Measurements from ENCODE around the gene RUNX2. TPM values are rescaled to one million over a fixed set of nuclear protein-coding genes. Genes with fewer than 3 reads are reported as not detected.

Gene RUNX2
- total RNA-seq, 1 donor from 2014 or later = 0.52 TPM

GRCh38 chr6:45447716-45448115 is 119.6 kb downstream of the RUNX2 start:
- Histone ChIP-seq H3K4me1 (ENCODE audit: control insufficient read depth in 3 of 3, insufficient read depth in 3 of 3, low read length in 3 of 3) (peaks cover 9 to 20% (median 13%) of the 10 kb centered on the region in 3 donors), H3K27me3 (ENCODE audit: control insufficient read depth in 3 of 3, insufficient read depth in 3 of 3, low read length in 3 of 3) (peaks cover 0 to 3% (median 0%) of the 10 kb centered on the region in 3 donors), H3K4me3 (ENCODE audit: low read length in 3 of 3) (no peak overlapping the region), H3K27ac (ENCODE audit: low read depth, low read length) (no peak overlapping the region), H3K36me3 (ENCODE audit: control insufficient read depth in 3 of 3, insufficient read depth in 3 of 3, low read length in 3 of 3) (no peaks in the 10 kb centered on the region), H3K9me3 (ENCODE audit: control insufficient read depth in 3 of 3, low read length in 3 of 3) (no peaks in the 10 kb centered on the region), H3K9ac (ENCODE audit: low read depth in 1 of 3, low read length in 3 of 3) (no peak overlapping the region)

GRCh38 chr6:45448417-45449389 is 120.6 kb downstream of the RUNX2 start:
- Histone ChIP-seq H3K4me3 (ENCODE audit: low read length in 3 of 3) (no peak overlapping the region), H3K9ac (ENCODE audit: low read depth in 1 of 3, low read length in 3 of 3) (no peak overlapping the region), H3K27ac (ENCODE audit: low read depth, low read length) (no peak overlapping the region), H3K36me3 (ENCODE audit: control insufficient read depth in 3 of 3, insufficient read depth in 3 of 3, low read length in 3 of 3) (no peaks in the 10 kb centered on the region), H3K4me1 (ENCODE audit: control insufficient read depth in 3 of 3, insufficient read depth in 3 of 3, low read length in 3 of 3) (peaks cover 9 to 20% (median 13%) of the 10 kb centered on the region in 3 donors), H3K9me3 (ENCODE audit: control insufficient read depth in 3 of 3, low read length in 3 of 3) (no peaks in the 10 kb centered on the region), H3K27me3 (ENCODE audit: control insufficient read depth in 3 of 3, insufficient read depth in 3 of 3, low read length in 3 of 3) (peaks cover 0 to 3% (median 0%) of the 10 kb centered on the region in 3 donors)

GRCh38 chr6:45450132-45450531 is 122.0 kb downstream of the RUNX2 start:
- Histone ChIP-seq H3K4me3 (ENCODE audit: low read length in 3 of 3) (no peak overlapping the region), H3K27me3 (ENCODE audit: control insufficient read depth in 3 of 3, insufficient read depth in 3 of 3, low read length in 3 of 3) (peaks cover 0 to 3% (median 0%) of the 10 kb centered on the region in 3 donors), H3K27ac (ENCODE audit: low read depth, low read length) (no peak overlapping the region), H3K36me3 (ENCODE audit: control insufficient read depth in 3 of 3, insufficient read depth in 3 of 3, low read length in 3 of 3) (no peaks in the 10 kb centered on the region), H3K4me1 (ENCODE audit: control insufficient read depth in 3 of 3, insufficient read depth in 3 of 3, low read length in 3 of 3) (peaks cover 9 to 19% (median 13%) of the 10 kb centered on the region in 3 donors), H3K9ac (ENCODE audit: low read depth in 1 of 3, low read length in 3 of 3) (no peak overlapping the region), H3K9me3 (ENCODE audit: control insufficient read depth in 3 of 3, low read length in 3 of 3) (no peaks in the 10 kb centered on the region)

- Histone ChIP-seq H3K9me3 (ENCODE audit: control insufficient read depth in 3 of 3, low read length in 3 of 3) (no peaks in the 10 kb centered on the region), H3K27me3 (ENCODE audit: control insufficient read depth in 3 of 3, insufficient read depth in 3 of 3, low read length in 3 of 3) (peaks cover 0 to 3% (median 0%) of the 10 kb centered on the region in 3 donors), H3K9ac (ENCODE audit: low read depth in 1 of 3, low read length in 3 of 3) (no peak overlapping the region), H3K4me3 (ENCODE audit: low read length in 3 of 3) (no peak overlapping the region), H3K27ac (ENCODE audit: low read depth, low read length) (no peak overlapping the region), H3K4me1 (ENCODE audit: control insufficient read depth in 3 of 3, insufficient read depth in 3 of 3, low read length in 3 of 3) (peaks cover 7 to 13% (median 8%) of the 10 kb centered on the region in 3 donors), H3K36me3 (ENCODE audit: control insufficient read depth in 3 of 3, insufficient read depth in 3 of 3, low read length in 3 of 3) (no peaks in the 10 kb centered on the region)
These were observed 122.7 kb downstream of the RUNX2 start for GRCh38 chr6:45450831-45451230.

GRCh38 chr6:45454008-45454911 is 126.1 kb downstream of the RUNX2 start:
- no peaks in the 10 kb centered on the region for H3K36me3 ChIP-seq (ENCODE audit: control insufficient read depth in 3 of 3, insufficient read depth in 3 of 3, low read length in 3 of 3)
- no peak overlapping the region for H3K4me3 ChIP-seq (ENCODE audit: low read length in 3 of 3)
- H3K9ac ChIP-seq (ENCODE audit: low read depth in 1 of 3, low read length in 3 of 3) = no peak overlapping the region
- no peaks in the 10 kb centered on the region for H3K4me1 ChIP-seq (ENCODE audit: control insufficient read depth in 3 of 3, insufficient read depth in 3 of 3, low read length in 3 of 3)
- H3K27me3 ChIP-seq (ENCODE audit: control insufficient read depth in 3 of 3, insufficient read depth in 3 of 3, low read length in 3 of 3) = no peaks in the 10 kb centered on the region
- no peaks in the 10 kb centered on the region for H3K9me3 ChIP-seq (ENCODE audit: control insufficient read depth in 3 of 3, low read length in 3 of 3)
- no peak overlapping the region for H3K27ac ChIP-seq (ENCODE audit: low read depth, low read length)

GRCh38 chr6:45455408-45455807 is 127.3 kb downstream of the RUNX2 start:
- Histone ChIP-seq H3K27ac (ENCODE audit: low read depth, low read length) (no peak overlapping the region), H3K27me3 (ENCODE audit: control insufficient read depth in 3 of 3, insufficient read depth in 3 of 3, low read length in 3 of 3) (no peaks in the 10 kb centered on the region), H3K9ac (ENCODE audit: low read depth in 1 of 3, low read length in 3 of 3) (no peak overlapping the region), H3K4me1 (ENCODE audit: control insufficient read depth in 3 of 3, insufficient read depth in 3 of 3, low read length in 3 of 3) (no peaks in the 10 kb centered on the region), H3K36me3 (ENCODE audit: control insufficient read depth in 3 of 3, insufficient read depth in 3 of 3, low read length in 3 of 3) (no peaks in the 10 kb centered on the region), H3K9me3 (ENCODE audit: control insufficient read depth in 3 of 3, low read length in 3 of 3) (no peaks in the 10 kb centered on the region), H3K4me3 (ENCODE audit: low read length in 3 of 3) (no peak overlapping the region)

GRCh38 chr6:45457141-45457540 is 129.0 kb downstream of the RUNX2 start:
- H3K27ac ChIP-seq (ENCODE audit: low read depth, low read length) = no peak overlapping the region
- no peaks in the 10 kb centered on the region for H3K36me3 ChIP-seq (ENCODE audit: control insufficient read depth in 3 of 3, insufficient read depth in 3 of 3, low read length in 3 of 3)
- no peak overlapping the region for H3K4me3 ChIP-seq (ENCODE audit: low read length in 3 of 3)
- H3K27me3 ChIP-seq (ENCODE audit: control insufficient read depth in 3 of 3, insufficient read depth in 3 of 3, low read length in 3 of 3) = no peaks in the 10 kb centered on the region
- no peaks in the 10 kb centered on the region for H3K4me1 ChIP-seq (ENCODE audit: control insufficient read depth in 3 of 3, insufficient read depth in 3 of 3, low read length in 3 of 3)
- no peak overlapping the region for H3K9ac ChIP-seq (ENCODE audit: low read depth in 1 of 3, low read length in 3 of 3)
- H3K9me3 ChIP-seq (ENCODE audit: control insufficient read depth in 3 of 3, low read length in 3 of 3) = no peaks in the 10 kb centered on the region

GRCh38 chr6:45458672-45459071 is 130.5 kb downstream of the RUNX2 start:
- Histone ChIP-seq H3K9me3 (ENCODE audit: control insufficient read depth in 3 of 3, low read length in 3 of 3) (no peaks in the 10 kb centered on the region), H3K4me1 (ENCODE audit: control insufficient read depth in 3 of 3, insufficient read depth in 3 of 3, low read length in 3 of 3) (no peaks in the 10 kb centered on the region), H3K36me3 (ENCODE audit: control insufficient read depth in 3 of 3, insufficient read depth in 3 of 3, low read length in 3 of 3) (no peaks in the 10 kb centered on the region), H3K27me3 (ENCODE audit: control insufficient read depth in 3 of 3, insufficient read depth in 3 of 3, low read length in 3 of 3) (no peaks in the 10 kb centered on the region), H3K4me3 (ENCODE audit: low read length in 3 of 3) (no peak overlapping the region), H3K27ac (ENCODE audit: low read depth, low read length) (no peak overlapping the region), H3K9ac (ENCODE audit: low read depth in 1 of 3, low read length in 3 of 3) (no peak overlapping the region)

- no peak overlapping the region for H3K9ac ChIP-seq (ENCODE audit: low read depth in 1 of 3, low read length in 3 of 3)
- H3K4me1 ChIP-seq (ENCODE audit: control insufficient read depth in 3 of 3, insufficient read depth in 3 of 3, low read length in 3 of 3) = no peaks in the 10 kb centered on the region
- H3K4me3 ChIP-seq (ENCODE audit: low read length in 3 of 3) = no peak overlapping the region
- no peaks in the 10 kb centered on the region for H3K27me3 ChIP-seq (ENCODE audit: control insufficient read depth in 3 of 3, insufficient read depth in 3 of 3, low read length in 3 of 3)
- no peaks in the 10 kb centered on the region for H3K36me3 ChIP-seq (ENCODE audit: control insufficient read depth in 3 of 3, insufficient read depth in 3 of 3, low read length in 3 of 3)
- H3K27ac ChIP-seq (ENCODE audit: low read depth, low read length) = no peak overlapping the region
- no peaks in the 10 kb centered on the region for H3K9me3 ChIP-seq (ENCODE audit: control insufficient read depth in 3 of 3, low read length in 3 of 3)
These were observed 132.0 kb downstream of the RUNX2 start for GRCh38 chr6:45460166-45460565.

All from skeletal muscle tissue (tissue), 4 donors.